Hematopoietic multipotent progenitor cell treated with erythropoietin and hydrocortisone succinate and interleukin-3 and kit ligand, for 17 days (in vitro differentiated cells): ENCODE data around the gene GSTM2.
A peak's percentile ranks its signal among the peaks of the same experiment; 100 is the strongest.

Experiments used
- DNase-seq: peaks from one replicate; pipeline ENCODE4 v3.0.0-alpha.2; 2015; ENCODE audit warnings: low spot score

The GSTM2 gene

GRCh38 chr1:109716121-109716520 is 48.3 kb downstream of the GSTM2 start:
- DNase-seq = peak; percentile 1

- no peak for DNase-seq
These were observed 48.8 kb downstream of the GSTM2 start for GRCh38 chr1:109716570-109717090.

- DNase-seq = no peak
These were observed 49.9 kb downstream of the GSTM2 start for GRCh38 chr1:109717729-109718128.

- DNase-seq = no peak
These were observed 50.6 kb downstream of the GSTM2 start for GRCh38 chr1:109718495-109718894.

- peak; percentile 27 for DNase-seq
These were observed 51.5 kb downstream of the GSTM2 start for GRCh38 chr1:109719337-109719837.

- DNase-seq = no peak
These were observed 53.2 kb downstream of the GSTM2 start for GRCh38 chr1:109721042-109721441.

GRCh38 chr1:109721971-109722370 is 54.1 kb downstream of the GSTM2 start:
- no peak for DNase-seq

GRCh38 chr1:109722908-109723691 is 55.2 kb downstream of the GSTM2 start:
- DNase-seq = no peak
